Caco-2 (cell line): ENCODE results near the gene MRM2. TPM values are rescaled to one million over a fixed set of nuclear protein-coding genes. Genes with fewer than 3 reads are reported as not detected.
A peak's percentile ranks its signal among the peaks of the same experiment; 100 is the strongest.

Source experiments
- BruUV-seq: library from RNA; stranded (reverse); fragments of 400-500 nt; replicated peaks from 2 replicates; lab custom pipeline; 2021; lab: Mats Ljungman, UMichigan
- CTCF ChIA-PET: fragments of 300-600 bp; sonication (Branson Sonifier 250); formaldehyde crosslinking; loops from one replicate; lab custom pipeline; 2022; ENCODE audit warnings: antibody characterized with exemption; lab: Charles Lee
- POLR2A ChIA-PET: fragments of 300-600 bp; sonication (Branson Sonifier 250); formaldehyde crosslinking; loops from one replicate; lab custom pipeline; 2022; ENCODE audit warnings: antibody characterized with exemption; lab: Charles Lee
- DNase-seq, 2 experiments: peaks; one replicate each; pipeline versions ENCODE4 v3.0.0 to v3.0.0-alpha.2; 2020 to 2022
- H3K27me3 ChIP-seq: replicated peaks from 2 replicates; pipeline ENCODE4 v1.6.0; 2011; ENCODE audit warnings: low read length; ENCODE audit not compliant: control insufficient read depth, insufficient read depth
- H3K36me3 ChIP-seq: 2 replicates; pipeline ENCODE4 v1.5.1; 2011; ENCODE audit warnings: low read length; ENCODE audit not compliant: control insufficient read depth, insufficient read depth
- H3K4me1 ChIP-seq: fragments of 250-450 bp; sonication (Bioruptor Pico); 2 replicates; pipeline ENCODE4 v1.5.1; 2020; ENCODE audit warnings: mild to moderate bottlenecking
- H3K4me3 ChIP-seq: 2 replicates; pipeline ENCODE4 v1.5.1; 2011; ENCODE audit warnings: low read depth, mild to moderate bottlenecking, control low read depth, low read length
- H3K9me3 ChIP-seq: fragments of 250-450 bp; sonication (Bioruptor Pico); 2 replicates; pipeline ENCODE4 v1.5.1; 2020; ENCODE audit warnings: mild to moderate bottlenecking, moderate library complexity
- H3K27ac Mint-ChIP-seq: one replicate; pipeline ENCODE4 v1.8.0; 2022; ENCODE audit warnings: mixed read lengths; ENCODE audit not compliant: unreplicated experiment
- H3K27me3 Mint-ChIP-seq: one replicate; pipeline ENCODE4 v1.8.0; 2022; ENCODE audit warnings: mixed read lengths; ENCODE audit not compliant: insufficient read depth, unreplicated experiment
- H3K36me3 Mint-ChIP-seq: one replicate; pipeline ENCODE4 v1.8.0; 2022; ENCODE audit warnings: mild to moderate bottlenecking, mixed read lengths; ENCODE audit not compliant: insufficient read depth, unreplicated experiment
- H3K4me1 Mint-ChIP-seq: one replicate; pipeline ENCODE4 v1.8.0; 2022; ENCODE audit warnings: low read depth, mixed read lengths; ENCODE audit not compliant: unreplicated experiment
- H3K4me3 Mint-ChIP-seq: one replicate; pipeline ENCODE4 v1.8.0; 2022; ENCODE audit warnings: mild to moderate bottlenecking, moderate library complexity, mixed read lengths; ENCODE audit not compliant: unreplicated experiment
- H3K9me3 Mint-ChIP-seq: one replicate; pipeline ENCODE4 v1.8.0; 2022; ENCODE audit warnings: mixed read lengths; ENCODE audit not compliant: unreplicated experiment
- CTCF ChIP-seq, 2 experiments: fragments of 200-600 bp in 1 of 2; IDR thresholded peaks; 1 replicate in 1 of 2; 2 replicates in 1 of 2; pipeline versions ENCODE4 v1.5.1 to v1.8.0; 2011 to 2022; ENCODE audit warnings: antibody characterized with exemption in 1 of 2, control low read depth in 1 of 2, inconsistent platforms in 1 of 2, low read depth in 1 of 2, low read length in 1 of 2, mild to moderate bottlenecking in 1 of 2, moderate library complexity in 1 of 2; ENCODE audit not compliant: insufficient read depth in 1 of 2, severe bottlenecking in 1 of 2, unreplicated experiment in 1 of 2
- intact Hi-C: fragments of 100-400 bp; cut with micrococcal nuclease; formaldehyde crosslinking; loops from one replicate; pipeline ENCODE4 v1.10.0; 2022; ENCODE audit not compliant: unreplicated experiment
- microRNA-seq: library from miRNA; unstranded; fragments of <30 nt; microRNA quantifications from one replicate; pipeline ENCODE4 v1.2.0, GENCODE V29; 2022
- total RNA-seq: library from RNA; stranded (reverse); gene quantifications from 2 replicates; pipeline ENCODE4 v1.2.3, GENCODE V29; 2022

The MRM2 gene
- total RNA-seq, 1 experiment from 2014 or later, result 48.8 TPM

GRCh38 chr7:2190531-2190930 is 51.5 kb downstream of the MRM2 start:
- peaks cover 6% of the 10 kb centered on the region for H3K4me1 Mint-ChIP-seq
- no peaks in the 10 kb centered on the region for H3K36me3 ChIP-seq
- POLR2A ChIA-PET, result no interaction called here

GRCh38 chr7:2186166-2186565 is 55.8 kb downstream of the MRM2 start:
- H3K36me3 Mint-ChIP-seq, result peaks cover 58% of the 10 kb centered on the region
- no peak for DNase-seq
- ChIA-PET CTCF (no interaction called here), POLR2A (no interaction called here)
- no peaks in the 10 kb centered on the region for H3K36me3 ChIP-seq
- no peaks in the 10 kb centered on the region for H3K27me3 ChIP-seq
- no peak for TF ChIP-seq CTCF (IDR thresholded peaks at IDR 0.05; ENCODE audit: insufficient read depth in 1 of 2, low read depth in 1 of 2, low read length in 1 of 2, severe bottlenecking in 1 of 2, unreplicated experiment in 1 of 2)
- intact Hi-C loops, result no loop called here
- no peak overlapping the region for H3K27ac Mint-ChIP-seq
- peaks cover 9% of the 10 kb centered on the region for H3K9me3 Mint-ChIP-seq
- no peak overlapping the region for H3K4me3 ChIP-seq
- H3K9me3 ChIP-seq, result no peaks in the 10 kb centered on the region
- H3K4me1 Mint-ChIP-seq, result peaks cover 6% of the 10 kb centered on the region
- H3K27me3 Mint-ChIP-seq, result no peaks in the 10 kb centered on the region
- no peaks in the 10 kb centered on the region for H3K4me1 ChIP-seq
- BruUV-seq, result no TSS peak
- H3K4me3 Mint-ChIP-seq, result no peak overlapping the region

More at GRCh38 chr7:2190531-2190930, 51.5 kb downstream of the MRM2 start:
- intact Hi-C loops, result no loop called here
- TF ChIP-seq CTCF (IDR thresholded peaks at IDR 0.05; ENCODE audit: insufficient read depth in 1 of 2, low read depth in 1 of 2, low read length in 1 of 2, severe bottlenecking in 1 of 2, unreplicated experiment in 1 of 2), result no peak
- CTCF ChIA-PET, result no interaction called here
- no peaks in the 10 kb centered on the region for H3K4me1 ChIP-seq
- H3K4me3 Mint-ChIP-seq, result no peak overlapping the region
- H3K27ac Mint-ChIP-seq, result no peak overlapping the region
- DNase-seq, result no peak
- no TSS peak for BruUV-seq
- no peaks in the 10 kb centered on the region for H3K27me3 ChIP-seq
- H3K36me3 Mint-ChIP-seq, result peaks cover 44% of the 10 kb centered on the region
- peaks cover 3% of the 10 kb centered on the region; the same call in 1 of the 2 replicates for H3K9me3 ChIP-seq
- peaks cover 9% of the 10 kb centered on the region for H3K9me3 Mint-ChIP-seq
- H3K4me3 ChIP-seq, result no peak overlapping the region
- no peaks in the 10 kb centered on the region for H3K27me3 Mint-ChIP-seq

GRCh38 chr7:2185715-2186114 is 56.3 kb downstream of the MRM2 start:
- Histone ChIP-seq H3K27me3 (no peaks in the 10 kb centered on the region), H3K4me1 (no peaks in the 10 kb centered on the region), H3K36me3 (no peaks in the 10 kb centered on the region), H3K4me3 (no peak overlapping the region), H3K9me3 (no peaks in the 10 kb centered on the region)
- intact Hi-C loops, result no loop called here
- no peak overlapping the region for H3K4me3 Mint-ChIP-seq
- ChIA-PET POLR2A (no interaction called here), CTCF (no interaction called here)
- no peak for TF ChIP-seq CTCF (IDR thresholded peaks at IDR 0.05; ENCODE audit: insufficient read depth in 1 of 2, low read depth in 1 of 2, low read length in 1 of 2, severe bottlenecking in 1 of 2, unreplicated experiment in 1 of 2)
- peaks cover 6% of the 10 kb centered on the region for H3K4me1 Mint-ChIP-seq
- BruUV-seq, result no TSS peak
- H3K36me3 Mint-ChIP-seq, result peaks cover 58% of the 10 kb centered on the region
- peaks cover 9% of the 10 kb centered on the region for H3K9me3 Mint-ChIP-seq
- no peaks in the 10 kb centered on the region for H3K27me3 Mint-ChIP-seq
- no peak for DNase-seq
- H3K27ac Mint-ChIP-seq, result peak overlapping the region; percentile 26

Small RNAs within 50 kb of the gene (microRNA-seq; reads per million reads assigned to microRNA genes)
- 0.74 reads per million for gene MIR6836

Other genes starting within 250 kb of the MRM2 start
- gene MAD1L1, start 9.3 kb downstream of the MRM2 start, total RNA-seq, result 58.6 and 65.8 TPM in 2 replicates
- gene NUDT1, start within 50 bp of the MRM2 start, total RNA-seq, result 41.5 and 42.8 TPM in 2 replicates
- 82.0 and 86.6 TPM in 2 replicates for gene SNX8, start 72.2 kb upstream of the MRM2 start, total RNA-seq
- gene EIF3B, start 112.6 kb upstream of the MRM2 start, total RNA-seq, result 306 and 314 TPM in 2 replicates
- 26.0 and 28.0 TPM in 2 replicates for gene CHST12, start 161.4 kb upstream of the MRM2 start, total RNA-seq
- not detected in 2 replicates for gene GRIFIN, start 234.2 kb upstream of the MRM2 start, total RNA-seq